Measurements from ENCODE around the gene S1PR4. TPM values are rescaled to one million over a fixed set of nuclear protein-coding genes. Genes with fewer than 3 reads are reported as not detected.
A peak's percentile ranks its signal among the peaks of the same experiment; 100 is the strongest.
"Not testable (repeated sequence)": the region's sequence is repeated elsewhere in the genome, so short reads cannot be mapped to it uniquely, and the experiment has no call there.

Gene S1PR4
- total and polyA plus RNA-seq, 5 donors = 0.33 to 0.97 (median 0.80) TPM

DNA sequence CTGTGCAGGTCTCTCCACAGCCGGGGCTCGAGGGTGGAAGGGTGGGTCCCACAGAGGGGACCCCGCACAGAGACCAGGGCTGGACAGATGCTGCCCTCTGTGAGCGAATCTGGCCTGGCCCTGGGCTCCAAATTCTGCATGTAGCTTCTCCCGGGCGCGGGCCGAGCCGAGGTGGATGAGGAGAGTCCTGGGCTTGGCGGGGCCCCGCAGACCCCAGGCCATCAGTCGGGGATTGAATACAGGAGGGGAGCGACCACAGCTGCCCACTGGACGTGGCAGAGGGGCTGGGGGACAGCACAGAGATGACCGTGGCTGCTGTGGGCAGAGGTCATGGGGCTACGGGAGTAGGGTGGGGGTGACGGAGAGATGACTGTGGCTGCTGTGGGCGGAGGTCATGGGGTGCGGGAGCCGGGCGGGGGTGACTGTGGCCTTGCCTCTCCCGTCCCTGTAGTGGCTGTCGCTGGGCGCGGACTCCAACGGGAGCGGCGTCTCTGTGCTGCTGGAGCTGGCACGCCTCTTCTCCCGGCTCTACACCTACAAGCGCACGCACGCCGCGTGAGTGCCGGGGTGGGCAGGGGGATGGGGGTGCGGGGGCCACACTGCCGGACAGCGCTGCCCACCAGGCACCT is 22.6 kb downstream of the S1PR4 start:
- WGBS = 97% methylated on average over 39 of the region's 39 CpGs
- Histone ChIP-seq H3K4me1 (ENCODE audit: control insufficient read depth, insufficient read depth, low read length) (no peaks in the 10 kb centered on the region), H3K27ac (ENCODE audit: low read length) (no peak overlapping the region), H3K27me3 (ENCODE audit: control insufficient read depth, insufficient read depth) (no peaks in the 10 kb centered on the region), H3K9me3 (ENCODE audit: control insufficient read depth, low read length) (no peaks in the 10 kb centered on the region), H3K4me3 (ENCODE audit: low read length) (no peak overlapping the region)
- no peak for DNase-seq
- no peak for ATAC-seq
- intact Hi-C loops (cut with DNase I) = no loop called here

DNA sequence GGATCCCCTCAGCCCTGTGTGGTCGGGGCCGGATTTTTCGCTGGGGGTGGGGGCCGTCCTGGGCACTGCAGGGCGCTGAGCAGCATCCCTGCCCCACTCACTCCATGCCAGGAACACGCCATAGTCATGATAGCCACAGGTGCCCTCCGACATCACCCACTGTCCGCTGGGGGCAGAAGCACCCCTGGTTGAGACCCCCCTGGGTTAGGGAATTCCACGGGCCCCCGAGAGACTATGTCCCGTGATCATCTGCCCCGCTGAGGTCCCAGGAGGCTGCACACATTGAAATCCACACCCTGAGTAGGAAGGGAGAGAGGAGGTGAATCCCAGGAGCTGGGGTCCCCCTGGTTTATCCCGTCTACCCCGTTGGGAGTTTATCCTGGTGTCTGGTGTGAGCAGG is 23.3 kb downstream of the S1PR4 start:
- Histone ChIP-seq H3K9me3 (ENCODE audit: control insufficient read depth, low read length) (no peaks in the 10 kb centered on the region), H3K27ac (ENCODE audit: low read length) (no peak overlapping the region), H3K4me3 (ENCODE audit: low read length) (no peak overlapping the region), H3K4me1 (ENCODE audit: control insufficient read depth, insufficient read depth, low read length) (no peaks in the 10 kb centered on the region), H3K27me3 (ENCODE audit: control insufficient read depth, insufficient read depth) (no peaks in the 10 kb centered on the region)
- ATAC-seq = no peak
- DNase-seq = no peak
- intact Hi-C loops (cut with DNase I) = no loop called here
- WGBS = 96% methylated on average over 14 of the region's 14 CpGs

DNA sequence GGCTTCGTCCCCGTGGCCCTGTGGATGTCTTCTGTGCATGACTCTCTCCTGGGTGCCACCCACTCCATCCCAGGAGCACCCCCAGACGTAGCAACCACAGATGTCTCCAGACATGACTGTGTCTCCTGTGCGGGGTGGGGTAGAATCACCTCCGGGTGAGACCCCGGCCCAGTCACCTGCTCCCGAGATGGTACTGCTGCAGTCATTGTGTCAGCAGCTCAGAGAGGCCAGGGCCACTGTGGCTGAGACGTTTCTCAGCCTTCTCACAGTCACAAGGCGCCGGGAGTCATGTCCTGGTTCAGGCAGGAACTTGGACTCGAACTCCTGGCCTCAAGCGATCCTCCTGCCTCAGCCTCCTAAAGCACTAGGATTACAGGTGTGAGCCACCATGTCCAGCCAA is 23.8 kb downstream of the S1PR4 start:
- ATAC-seq (no peak), DNase-seq (no peak)
- Histone ChIP-seq H3K4me3 (ENCODE audit: low read length) (no peak overlapping the region), H3K9me3 (ENCODE audit: control insufficient read depth, low read length) (no peaks in the 10 kb centered on the region), H3K27me3 (ENCODE audit: control insufficient read depth, insufficient read depth) (no peaks in the 10 kb centered on the region), H3K27ac (ENCODE audit: low read length) (no peak overlapping the region), H3K4me1 (ENCODE audit: control insufficient read depth, insufficient read depth, low read length) (no peaks in the 10 kb centered on the region)
- 91% methylated on average over 12 of the region's 12 CpGs for WGBS
- intact Hi-C loops (cut with DNase I) = no loop called here

DNA sequence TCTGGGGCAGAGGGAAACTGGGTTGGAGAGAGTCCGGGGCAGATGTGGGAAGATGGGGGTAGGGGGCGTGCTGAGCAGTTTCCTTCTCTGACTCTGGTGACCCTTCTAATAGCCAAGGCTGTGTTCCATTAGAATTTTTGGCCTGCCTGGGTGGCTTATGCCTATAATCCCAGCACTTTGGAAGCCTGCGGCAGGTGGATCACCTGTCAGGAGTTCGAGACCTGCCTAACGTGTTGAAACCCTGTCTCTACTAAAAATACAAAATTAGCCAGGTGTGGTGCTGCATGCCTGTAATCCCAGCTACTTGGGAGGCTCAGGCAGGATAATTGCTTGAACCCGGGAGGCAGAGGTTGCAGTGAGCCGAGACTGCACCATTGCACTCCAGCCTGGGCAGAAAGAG is 24.3 kb downstream of the S1PR4 start:
- WGBS = 94% methylated on average over 7 of the region's 7 CpGs
- ATAC-seq; DNase-seq; H3K4me3 ChIP-seq (ENCODE audit: low read length); H3K9me3 ChIP-seq (ENCODE audit: control insufficient read depth, low read length); intact Hi-C loops (cut with DNase I); H3K27me3 ChIP-seq (ENCODE audit: control insufficient read depth, insufficient read depth); H3K27ac ChIP-seq (ENCODE audit: low read length); H3K4me1 ChIP-seq (ENCODE audit: control insufficient read depth, insufficient read depth, low read length): not testable (repeated sequence)

DNA sequence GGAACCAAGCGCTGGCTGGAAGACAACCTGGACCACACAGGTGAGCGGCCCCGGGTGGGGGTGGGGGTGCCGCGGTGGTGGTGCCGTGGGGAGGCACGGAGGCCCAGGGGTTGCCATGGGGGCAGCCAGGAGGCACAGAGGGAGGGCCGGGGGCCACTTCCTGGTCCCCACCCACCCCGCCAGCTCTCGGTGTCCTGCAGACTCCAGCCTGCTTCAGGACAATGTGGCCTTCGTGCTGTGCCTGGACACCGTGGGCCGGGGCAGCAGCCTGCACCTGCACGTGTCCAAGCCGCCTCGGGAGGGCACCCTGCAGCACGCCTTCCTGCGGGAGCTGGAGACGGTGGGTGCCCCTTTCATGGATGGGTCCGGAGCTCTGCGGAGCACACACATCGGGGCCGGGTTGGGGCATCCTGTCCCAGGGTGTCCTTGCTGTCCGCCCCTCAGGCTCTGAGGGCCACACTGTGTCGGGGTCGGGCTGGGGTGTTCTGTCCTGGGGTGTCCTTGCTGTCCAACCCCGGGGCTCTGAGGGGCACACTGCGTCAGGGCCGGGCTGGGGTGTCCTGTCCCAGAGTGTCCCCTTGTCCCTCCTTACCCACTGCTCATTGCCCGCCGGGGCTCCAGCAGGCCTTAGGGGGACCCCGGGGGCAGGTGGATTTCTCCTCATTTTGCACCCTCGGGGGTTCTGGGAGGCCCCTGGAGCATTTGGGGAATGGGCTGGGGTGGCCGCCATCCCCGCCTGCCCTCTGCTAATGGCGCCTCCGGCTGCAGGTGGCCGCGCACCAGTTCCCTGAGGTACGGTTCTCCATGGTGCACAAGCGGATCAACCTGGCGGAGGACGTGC is 25.5 kb downstream of the S1PR4 start:
- WGBS = 96% methylated on average over 43 of the region's 43 CpGs
- H3K9me3 ChIP-seq (ENCODE audit: control insufficient read depth, low read length) = no peaks in the 10 kb centered on the region
- ATAC-seq = no peak
- H3K27ac ChIP-seq (ENCODE audit: low read length) = no peak overlapping the region
- DNase-seq = no peak
- H3K4me3 ChIP-seq (ENCODE audit: low read length) = no peak overlapping the region
- intact Hi-C loops (cut with DNase I) = no loop called here
- H3K4me1 ChIP-seq (ENCODE audit: control insufficient read depth, insufficient read depth, low read length) = no peaks in the 10 kb centered on the region
- H3K27me3 ChIP-seq (ENCODE audit: control insufficient read depth, insufficient read depth) = no peaks in the 10 kb centered on the region

DNA sequence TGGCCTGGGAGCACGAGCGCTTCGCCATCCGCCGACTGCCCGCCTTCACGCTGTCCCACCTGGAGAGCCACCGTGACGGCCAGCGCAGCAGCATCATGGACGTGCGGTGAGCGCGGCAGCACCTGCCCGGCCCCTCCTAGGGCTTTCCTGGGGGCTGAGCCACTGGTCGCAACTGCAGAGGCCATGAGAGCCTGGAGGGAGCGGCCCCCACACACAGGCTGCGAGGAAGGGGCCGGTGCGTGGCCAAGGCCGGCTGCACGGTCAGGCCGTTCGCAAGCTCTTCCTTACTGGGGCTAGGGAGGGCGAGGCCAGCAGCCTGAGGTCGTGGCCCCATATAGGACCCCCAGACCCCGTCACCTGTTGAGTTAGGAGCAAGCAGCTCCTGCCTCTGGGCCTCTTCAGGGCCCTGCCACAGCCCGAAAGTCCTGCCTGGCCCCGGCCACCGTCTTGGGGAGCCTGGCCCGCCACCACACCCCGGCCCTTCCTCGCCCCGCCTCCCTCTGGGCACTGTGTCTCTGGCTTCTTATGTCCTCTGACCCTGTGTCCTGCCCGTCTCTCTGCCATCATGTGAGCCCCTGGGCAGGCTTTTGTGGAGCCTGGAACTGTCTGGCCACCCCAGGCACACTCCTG is 26.2 kb downstream of the S1PR4 start:
- no peaks in the 10 kb centered on the region for H3K4me1 ChIP-seq (ENCODE audit: control insufficient read depth, insufficient read depth, low read length)
- H3K27me3 ChIP-seq (ENCODE audit: control insufficient read depth, insufficient read depth) = no peaks in the 10 kb centered on the region
- H3K9me3 ChIP-seq (ENCODE audit: control insufficient read depth, low read length) = no peaks in the 10 kb centered on the region
- intact Hi-C loops (cut with DNase I) = no loop called here
- H3K27ac ChIP-seq (ENCODE audit: low read length) = no peak overlapping the region
- no peak overlapping the region for H3K4me3 ChIP-seq (ENCODE audit: low read length)
- ATAC-seq = no peak
- 96% methylated on average over 35 of the region's 35 CpGs for WGBS
- DNase-seq = no peak

DNA sequence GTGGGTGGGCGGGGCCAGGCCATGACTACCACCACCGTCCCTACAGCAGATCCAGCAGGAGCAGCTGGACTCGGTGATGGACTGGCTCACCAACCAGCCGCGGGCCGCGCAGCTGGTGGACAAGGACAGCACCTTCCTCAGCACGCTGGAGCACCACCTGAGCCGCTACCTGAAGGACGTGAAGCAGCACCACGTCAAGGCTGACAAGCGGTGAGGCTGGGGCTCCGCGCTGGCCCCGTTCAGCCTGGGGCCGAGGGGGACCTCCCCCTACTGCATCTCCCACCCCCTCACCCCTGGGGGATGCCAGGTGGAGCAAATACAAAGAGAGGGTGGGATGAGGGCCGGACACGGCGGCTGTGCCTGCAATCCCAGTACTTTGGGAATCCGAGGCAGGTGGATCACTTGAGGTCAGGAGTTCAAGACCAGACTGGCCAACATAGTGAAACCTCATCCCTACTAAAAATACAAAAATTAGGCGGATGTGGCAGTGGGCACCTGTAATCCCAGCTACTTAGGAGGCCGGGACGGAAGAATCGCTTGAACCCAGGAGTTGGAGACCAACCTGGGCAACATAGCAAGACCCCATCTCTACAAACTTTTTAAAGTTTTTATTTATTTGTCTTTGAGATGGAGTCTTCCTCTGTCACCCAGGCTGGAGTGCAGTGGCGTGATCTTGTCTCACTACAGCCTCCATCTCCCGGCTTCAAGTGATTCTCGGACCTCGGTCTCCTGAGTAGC is 27.8 kb downstream of the S1PR4 start:
- ATAC-seq = no peak
- WGBS = 96% methylated on average over 28 of the region's 28 CpGs
- intact Hi-C loops (cut with DNase I) = no loop called here

DNA sequence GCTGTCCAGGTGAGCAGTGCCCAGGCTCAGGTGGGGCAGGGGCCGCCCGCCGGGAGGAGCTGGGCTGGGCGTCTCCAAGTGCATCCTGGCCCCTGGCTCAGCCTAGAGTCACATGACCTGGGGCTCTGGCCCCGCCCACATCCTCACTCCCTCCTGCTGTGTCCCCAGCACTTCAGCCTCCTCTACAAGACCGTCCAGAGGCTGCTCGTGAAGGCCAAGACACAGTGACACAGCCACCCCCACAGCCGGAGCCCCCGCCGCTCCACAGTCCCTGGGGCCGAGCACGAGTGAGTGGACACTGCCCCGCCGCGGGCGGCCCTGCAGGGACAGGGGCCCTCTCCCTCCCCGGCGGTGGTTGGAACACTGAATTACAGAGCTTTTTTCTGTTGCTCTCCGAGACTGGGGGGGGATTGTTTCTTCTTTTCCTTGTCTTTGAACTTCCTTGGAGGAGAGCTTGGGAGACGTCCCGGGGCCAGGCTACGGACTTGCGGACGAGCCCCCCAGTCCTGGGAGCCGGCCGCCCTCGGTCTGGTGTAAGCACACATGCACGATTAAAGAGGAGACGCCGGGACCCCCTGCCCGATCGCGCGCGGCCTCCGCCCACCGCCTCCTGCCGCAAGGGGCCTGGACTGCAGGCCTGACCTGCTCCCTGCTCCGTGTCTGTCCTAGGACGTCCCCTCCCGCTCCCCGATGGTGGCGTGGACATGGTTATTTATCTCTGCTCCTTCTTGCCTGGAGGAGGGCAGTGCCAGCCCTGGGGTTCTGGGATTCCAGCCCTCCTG is 29.1 kb downstream of the S1PR4 start:
- Histone ChIP-seq H3K27ac (ENCODE audit: low read length) (no peak overlapping the region), H3K27me3 (ENCODE audit: control insufficient read depth, insufficient read depth) (no peaks in the 10 kb centered on the region), H3K4me3 (ENCODE audit: low read length) (no peak overlapping the region), H3K4me1 (ENCODE audit: control insufficient read depth, insufficient read depth, low read length) (no peaks in the 10 kb centered on the region), H3K9me3 (ENCODE audit: control insufficient read depth, low read length) (no peaks in the 10 kb centered on the region)
- intact Hi-C loops (cut with DNase I) = no loop called here
- DNase-seq (no peak), ATAC-seq (no peak)
- 87% methylated on average over 43 of the region's 43 CpGs for WGBS

More for the DNA sequence above, 27.8 kb downstream of the S1PR4 start:
- Histone ChIP-seq H3K27me3 (ENCODE audit: control insufficient read depth, insufficient read depth) (no peaks in the 10 kb centered on the region), H3K27ac (ENCODE audit: low read length) (no peak overlapping the region), H3K9me3 (ENCODE audit: control insufficient read depth, low read length) (no peaks in the 10 kb centered on the region), H3K4me1 (ENCODE audit: control insufficient read depth, insufficient read depth, low read length) (no peaks in the 10 kb centered on the region), H3K4me3 (ENCODE audit: low read length) (no peak overlapping the region)
- no peak for DNase-seq

DNA sequence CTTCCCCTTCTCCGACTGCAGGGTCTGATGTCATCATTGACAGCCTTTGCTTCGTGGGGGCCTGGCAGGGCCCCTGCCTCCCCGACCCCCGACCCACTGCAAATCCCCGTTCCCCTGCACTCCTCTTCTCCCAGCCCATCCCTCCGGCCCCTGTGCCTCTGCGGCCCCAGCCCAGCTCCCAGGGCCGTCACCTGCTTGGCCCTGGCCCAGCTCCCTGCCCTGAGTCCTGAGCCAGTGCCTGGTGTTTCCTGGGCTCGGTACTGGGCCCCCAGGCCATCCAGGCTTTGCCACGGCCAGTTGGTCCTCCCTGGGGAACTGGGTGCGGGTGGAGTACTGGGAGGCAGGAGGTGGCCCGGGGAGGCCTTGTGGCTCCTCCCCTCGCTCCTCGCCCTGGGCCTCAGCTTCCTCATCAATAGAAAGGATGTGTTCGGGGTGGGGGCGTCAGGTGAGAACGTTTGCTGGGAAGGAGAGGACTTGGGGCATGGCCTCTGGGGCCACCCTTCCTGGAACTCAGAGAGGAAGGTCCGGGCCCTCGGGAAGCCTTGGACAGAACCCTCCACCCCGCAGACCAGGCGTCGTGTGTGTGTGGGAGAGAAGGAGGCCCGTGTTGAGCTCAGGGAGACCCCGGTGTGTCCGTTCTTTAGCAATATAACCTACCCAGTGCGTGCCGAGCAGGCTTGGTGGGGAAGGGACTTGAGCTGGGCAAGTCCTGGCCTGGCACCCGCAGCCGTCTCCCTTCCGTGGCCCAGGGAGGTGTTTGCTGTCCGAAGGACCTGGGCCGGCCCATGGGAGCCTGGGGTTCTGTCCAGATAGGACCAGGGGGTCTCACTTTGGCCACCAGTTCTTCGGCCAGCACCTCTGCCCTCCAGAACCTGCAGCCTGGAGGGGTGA is 30.0 kb downstream of the S1PR4 start:
- Histone ChIP-seq H3K27ac (ENCODE audit: low read length) (no peak overlapping the region), H3K27me3 (ENCODE audit: control insufficient read depth, insufficient read depth) (no peaks in the 10 kb centered on the region), H3K4me3 (ENCODE audit: low read length) (no peak overlapping the region), H3K9me3 (ENCODE audit: control insufficient read depth, low read length) (no peaks in the 10 kb centered on the region), H3K4me1 (ENCODE audit: control insufficient read depth, insufficient read depth, low read length) (no peaks in the 10 kb centered on the region)
- DNase-seq (peak in 1 of 3 donors; percentile 52), ATAC-seq (no peak)
- intact Hi-C loops (cut with DNase I) = no loop called here
- 88% methylated on average over 33 of the region's 33 CpGs for WGBS
